Neuron (in vitro differentiated cells): ENCODE results near the gene LRRC8B.
A peak's percentile ranks its signal among the peaks of the same experiment; 100 is the strongest.

Experiments
- H2AFZ ChIP-seq: one replicate; pipeline ENCODE4 v1.6.1; 2013; ENCODE audit warnings: low read depth, mild to moderate bottlenecking, inconsistent platforms, low read length, moderate library complexity
- H3K27me3 ChIP-seq: one replicate; pipeline ENCODE4 v1.6.1; 2013; ENCODE audit warnings: low read length; ENCODE audit not compliant: insufficient read depth
- H3K36me3 ChIP-seq: one replicate; pipeline ENCODE4 v1.6.1; 2013; ENCODE audit warnings: low read length; ENCODE audit not compliant: insufficient read depth
- H3K4me1 ChIP-seq: one replicate; pipeline ENCODE4 v1.6.1; 2013; ENCODE audit warnings: low read length; ENCODE audit not compliant: insufficient read depth
- H3K4me3 ChIP-seq: 2 replicates; pipeline ENCODE4 v1.5.1; 2013; ENCODE audit warnings: mild to moderate bottlenecking, low read length, moderate library complexity
- H3K9me3 ChIP-seq: one replicate; pipeline ENCODE4 v1.6.1; 2013; ENCODE audit warnings: low read length

LRRC8B gene

GRCh38 chr1:89545264-89546038 lies 20.8 kb downstream of the LRRC8B start:
- H3K4me1 ChIP-seq, result peaks cover 14% of the 10 kb centered on the region
- H3K36me3 ChIP-seq, result no peaks in the 10 kb centered on the region
- no peaks in the 10 kb centered on the region for H3K9me3 ChIP-seq
- H2AFZ ChIP-seq, result no peak overlapping the region
- no peak overlapping the region for H3K4me3 ChIP-seq
- H3K27me3 ChIP-seq, result no peaks in the 10 kb centered on the region

- H3K27me3 ChIP-seq, result no peaks in the 10 kb centered on the region
- H3K9me3 ChIP-seq, result no peaks in the 10 kb centered on the region
- no peak overlapping the region for H3K4me3 ChIP-seq
- H3K36me3 ChIP-seq, result no peaks in the 10 kb centered on the region
- H2AFZ ChIP-seq, result no peak overlapping the region
- H3K4me1 ChIP-seq, result peaks cover 14% of the 10 kb centered on the region
Measured at GRCh38 chr1:89546082-89546889, 21.7 kb downstream of the LRRC8B start.

- Histone ChIP-seq H3K4me1 (peaks cover 14% of the 10 kb centered on the region), H3K36me3 (no peaks in the 10 kb centered on the region), H3K9me3 (no peaks in the 10 kb centered on the region), H3K4me3 (no peak overlapping the region), H2AFZ (no peak overlapping the region), H3K27me3 (no peaks in the 10 kb centered on the region)
Measured at GRCh38 chr1:89546934-89547562, 22.4 kb downstream of the LRRC8B start.

GRCh38 chr1:89547563-89548116 lies 23.0 kb downstream of the LRRC8B start:
- no peaks in the 10 kb centered on the region for H3K27me3 ChIP-seq
- no peaks in the 10 kb centered on the region for H3K36me3 ChIP-seq
- no peak overlapping the region for H2AFZ ChIP-seq
- H3K9me3 ChIP-seq, result no peaks in the 10 kb centered on the region
- H3K4me1 ChIP-seq, result peaks cover 16% of the 10 kb centered on the region
- H3K4me3 ChIP-seq, result no peak overlapping the region

- Histone ChIP-seq H2AFZ (no peak overlapping the region), H3K4me3 (no peak overlapping the region), H3K36me3 (no peaks in the 10 kb centered on the region), H3K9me3 (no peaks in the 10 kb centered on the region), H3K27me3 (no peaks in the 10 kb centered on the region), H3K4me1 (peaks cover 19% of the 10 kb centered on the region)
Measured at GRCh38 chr1:89548122-89548857, 23.7 kb downstream of the LRRC8B start.

GRCh38 chr1:89550995-89551394 lies 26.4 kb downstream of the LRRC8B start:
- H3K9me3 ChIP-seq, result no peaks in the 10 kb centered on the region
- peaks cover 19% of the 10 kb centered on the region for H3K4me1 ChIP-seq
- no peaks in the 10 kb centered on the region for H3K27me3 ChIP-seq
- H2AFZ ChIP-seq, result no peak overlapping the region
- no peaks in the 10 kb centered on the region for H3K36me3 ChIP-seq
- H3K4me3 ChIP-seq, result no peak overlapping the region

- H3K27me3 ChIP-seq, result no peaks in the 10 kb centered on the region
- no peaks in the 10 kb centered on the region for H3K9me3 ChIP-seq
- peak overlapping the region; percentile 9 for H2AFZ ChIP-seq
- no peaks in the 10 kb centered on the region for H3K36me3 ChIP-seq
- peaks cover 21% of the 10 kb centered on the region for H3K4me1 ChIP-seq
- H3K4me3 ChIP-seq, result no peak overlapping the region
Measured at GRCh38 chr1:89552471-89553081, 27.9 kb downstream of the LRRC8B start.

GRCh38 chr1:89553157-89553556 lies 28.5 kb downstream of the LRRC8B start:
- Histone ChIP-seq H3K4me3 (no peak overlapping the region), H2AFZ (no peak overlapping the region), H3K27me3 (no peaks in the 10 kb centered on the region), H3K9me3 (peaks cover 3% of the 10 kb centered on the region), H3K36me3 (no peaks in the 10 kb centered on the region), H3K4me1 (peaks cover 18% of the 10 kb centered on the region)

- H3K9me3 ChIP-seq, result peaks cover 3% of the 10 kb centered on the region
- H3K4me1 ChIP-seq, result peaks cover 10% of the 10 kb centered on the region
Measured at GRCh38 chr1:89555550-89555949, 30.9 kb downstream of the LRRC8B start.

GRCh38 chr1:89556726-89557444 lies 32.3 kb downstream of the LRRC8B start:
- no peak overlapping the region for H2AFZ ChIP-seq
- H3K4me3 ChIP-seq, result no peak overlapping the region
- H3K4me1 ChIP-seq, result peaks cover 10% of the 10 kb centered on the region
- H3K9me3 ChIP-seq, result peaks cover 3% of the 10 kb centered on the region
- no peaks in the 10 kb centered on the region for H3K27me3 ChIP-seq
- no peaks in the 10 kb centered on the region for H3K36me3 ChIP-seq

More at GRCh38 chr1:89555550-89555949, 30.9 kb downstream of the LRRC8B start:
- H3K36me3 ChIP-seq, result no peaks in the 10 kb centered on the region
- no peak overlapping the region for H3K4me3 ChIP-seq
- H3K27me3 ChIP-seq, result no peaks in the 10 kb centered on the region
- no peak overlapping the region for H2AFZ ChIP-seq

- no peaks in the 10 kb centered on the region for H3K36me3 ChIP-seq
- no peaks in the 10 kb centered on the region for H3K27me3 ChIP-seq
- H3K9me3 ChIP-seq, result peaks cover 3% of the 10 kb centered on the region
- no peak overlapping the region for H3K4me3 ChIP-seq
- H2AFZ ChIP-seq, result no peak overlapping the region
- H3K4me1 ChIP-seq, result peaks cover 10% of the 10 kb centered on the region
Measured at GRCh38 chr1:89557445-89557825, 32.8 kb downstream of the LRRC8B start.

GRCh38 chr1:89557956-89558355 lies 33.3 kb downstream of the LRRC8B start:
- Histone ChIP-seq H3K27me3 (no peaks in the 10 kb centered on the region), H3K4me3 (no peak overlapping the region), H3K9me3 (peaks cover 3% of the 10 kb centered on the region), H3K4me1 (peaks cover 4% of the 10 kb centered on the region), H3K36me3 (no peaks in the 10 kb centered on the region), H2AFZ (no peak overlapping the region)
